CD8-positive, alpha-beta memory T cell (primary cell): Measurements from ENCODE around the gene HDAC9. TPM values are rescaled to one million over a fixed set of nuclear protein-coding genes. Genes with fewer than 3 reads are reported as not detected.
A peak's percentile ranks its signal among the peaks of the same experiment; 100 is the strongest.

Source experiments
- CTCF ChIA-PET: fragments of 350-600 bp; sonication (Branson Sonifier 250); formaldehyde crosslinking; loops from one replicate; lab custom pipeline; 2021; ENCODE audit warnings: antibody characterized with exemption; lab: Charles Lee
- POLR2A ChIA-PET: fragments of 350-600 bp; sonication (Branson Sonifier 250); formaldehyde crosslinking; loops from one replicate; lab custom pipeline; 2021; ENCODE audit warnings: antibody characterized with exemption; lab: Charles Lee
- DNase-seq, 5 donors: peaks; one replicate each; pipeline versions ENCODE4 v3.0.0 to v3.0.0-alpha.2; 2020 to 2022; ENCODE audit warnings: mixed read lengths in 1 of 5
- H3K27ac ChIP-seq: one replicate; pipeline ENCODE4 v1.7.0; 2013; ENCODE audit warnings: low read depth, mild to moderate bottlenecking, low read length, moderate library complexity
- H3K27me3 ChIP-seq: 2 replicates; pipeline ENCODE4 v1.7.0; 2013; ENCODE audit warnings: low read length, mild to moderate bottlenecking; ENCODE audit not compliant: insufficient read depth, poor library complexity, severe bottlenecking
- H3K36me3 ChIP-seq: 2 replicates; pipeline ENCODE4 v1.7.0; 2013; ENCODE audit warnings: mild to moderate bottlenecking, low read length, moderate library complexity; ENCODE audit not compliant: insufficient read depth
- H3K4me1 ChIP-seq: 2 replicates; pipeline ENCODE4 v1.7.0; 2013; ENCODE audit warnings: mild to moderate bottlenecking, low read length, moderate library complexity; ENCODE audit not compliant: insufficient read depth
- H3K4me3 ChIP-seq: 2 replicates; pipeline ENCODE4 v1.7.0; 2013; ENCODE audit warnings: mild to moderate bottlenecking, low read length
- H3K9me3 ChIP-seq: 2 replicates; pipeline ENCODE4 v1.7.0; 2013; ENCODE audit warnings: mild to moderate bottlenecking, low read length
- H3K27ac Mint-ChIP-seq, 8 donors: one replicate each; pipeline ENCODE4 v1.8.0; 2020 to 2021; ENCODE audit warnings: mixed read lengths in 8 of 8, mild to moderate bottlenecking in 6 of 8, inconsistent platforms in 3 of 8, moderate library complexity in 3 of 8
- H3K27me3 Mint-ChIP-seq, 2 donors: one replicate each; pipeline ENCODE4 v1.8.0; 2020 to 2021; ENCODE audit warnings: mixed read lengths in 2 of 2, mild to moderate bottlenecking in 1 of 2, moderate library complexity in 1 of 2
- H3K36me3 Mint-ChIP-seq, 3 donors: one replicate each; pipeline ENCODE4 v1.8.0; 2020 to 2021; ENCODE audit warnings: mixed read lengths in 3 of 3, inconsistent platforms in 1 of 3, mild to moderate bottlenecking in 1 of 3
- H3K4me1 Mint-ChIP-seq, 3 donors: one replicate each; pipeline ENCODE4 v1.8.0; 2020 to 2021; ENCODE audit warnings: mixed read lengths in 3 of 3, inconsistent platforms in 1 of 3, mild to moderate bottlenecking in 1 of 3
- H3K4me3 Mint-ChIP-seq, 7 donors: one replicate each; pipeline ENCODE4 v1.8.0; 2020 to 2021; ENCODE audit warnings: mixed read lengths in 7 of 7, mild to moderate bottlenecking in 6 of 7, moderate library complexity in 4 of 7, inconsistent platforms in 2 of 7
- H3K9me3 Mint-ChIP-seq, 5 donors: one replicate each; pipeline ENCODE4 v1.8.0; 2020 to 2022; ENCODE audit warnings: mixed read lengths in 5 of 5, mild to moderate bottlenecking in 3 of 5, moderate library complexity in 2 of 5, inconsistent platforms in 1 of 5
- polyA plus RNA-seq: library from polyadenylated mRNA; unstranded; fragments of 300-500 nt; fragmentation: Illumina TruSeq; gene quantifications from one replicate; pipeline ENCODE4 v1.2.3, GENCODE V29; 2021
- total RNA-seq, 2 experiments: library from RNA; stranded (reverse); gene quantifications; one replicate each; pipeline ENCODE4 v1.2.3, GENCODE V29; 2021

The HDAC9 gene
- total and polyA plus RNA-seq, 3 experiments from 2014 or later, result 2.5 to 5.0 (median 3.2) TPM

DNA sequence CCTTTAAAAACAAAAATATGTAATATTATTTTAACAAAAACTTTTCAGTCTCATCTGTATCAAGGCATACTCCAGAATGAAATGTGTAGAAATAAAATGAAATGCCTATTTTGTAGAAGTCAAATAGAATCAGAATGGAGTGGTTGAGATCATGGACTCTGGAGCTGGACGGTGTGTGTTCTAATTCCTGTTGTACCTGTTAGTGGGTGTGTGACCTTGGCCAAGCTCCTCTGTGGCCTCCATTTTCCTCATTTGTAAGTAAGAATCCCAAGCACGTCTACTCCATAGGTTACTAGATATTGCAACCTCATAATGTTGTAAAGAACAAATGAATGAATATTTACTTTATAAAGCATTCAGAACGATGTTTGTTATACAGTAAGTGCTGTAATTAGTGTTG, 74.9 kb downstream of the HDAC9 start:
- no peak for DNase-seq
- Mint-ChIP-seq H3K4me3 (no peak overlapping the region), H3K36me3 (no peaks in the 10 kb centered on the region), H3K9me3 (no peaks in the 10 kb centered on the region), H3K27me3 (no peaks in the 10 kb centered on the region), H3K4me1 (no peaks in the 10 kb centered on the region), H3K27ac (no peak overlapping the region)
- ChIA-PET CTCF (no interaction called here), POLR2A (no interaction called here)
- H3K27me3 ChIP-seq, result no peaks in the 10 kb centered on the region
- no peak overlapping the region for H3K27ac ChIP-seq
- no peaks in the 10 kb centered on the region for H3K36me3 ChIP-seq
- H3K4me3 ChIP-seq, result no peak overlapping the region
- H3K4me1 ChIP-seq, result no peaks in the 10 kb centered on the region
- no peaks in the 10 kb centered on the region for H3K9me3 ChIP-seq

DNA sequence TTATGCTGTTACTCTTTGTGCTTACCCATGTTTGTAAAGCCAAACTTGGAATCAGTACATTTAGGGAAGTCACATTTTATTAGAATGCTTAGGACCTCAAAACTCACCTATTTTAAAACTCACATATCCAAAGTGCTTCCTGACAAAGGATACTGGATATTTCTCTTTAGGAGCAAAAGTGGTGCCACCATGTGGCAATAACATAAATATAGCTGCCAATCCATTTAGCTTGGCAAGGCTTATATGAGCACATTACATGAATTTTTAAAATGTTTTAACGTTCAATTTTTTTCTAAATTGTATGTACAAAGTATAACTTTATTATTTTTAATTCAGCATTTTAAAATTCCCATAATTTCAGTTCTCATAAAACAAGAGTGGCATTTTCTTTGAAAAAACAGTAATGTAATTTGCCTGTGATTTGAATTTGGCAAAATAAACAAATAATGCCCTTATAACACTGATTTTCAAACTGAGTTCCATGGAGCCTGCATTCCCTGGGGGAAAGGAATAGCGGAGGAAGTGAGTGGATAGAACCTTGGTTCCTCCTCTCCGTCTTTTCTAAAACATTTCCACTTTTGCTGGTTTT, 75.4 kb downstream of the HDAC9 start:
- H3K36me3 ChIP-seq, result no peaks in the 10 kb centered on the region
- no peak for DNase-seq
- H3K27me3 ChIP-seq, result no peaks in the 10 kb centered on the region
- ChIA-PET CTCF (no interaction called here), POLR2A (no interaction called here)
- H3K4me3 ChIP-seq, result no peak overlapping the region
- no peak overlapping the region for H3K4me3 Mint-ChIP-seq
- no peaks in the 10 kb centered on the region for H3K4me1 ChIP-seq
- no peaks in the 10 kb centered on the region for H3K9me3 ChIP-seq
- H3K27me3 Mint-ChIP-seq, result no peaks in the 10 kb centered on the region
- no peak overlapping the region for H3K27ac Mint-ChIP-seq
- H3K4me1 Mint-ChIP-seq, result no peaks in the 10 kb centered on the region
- H3K27ac ChIP-seq, result no peak overlapping the region
- H3K9me3 Mint-ChIP-seq, result no peaks in the 10 kb centered on the region
- H3K36me3 Mint-ChIP-seq, result no peaks in the 10 kb centered on the region

DNA sequence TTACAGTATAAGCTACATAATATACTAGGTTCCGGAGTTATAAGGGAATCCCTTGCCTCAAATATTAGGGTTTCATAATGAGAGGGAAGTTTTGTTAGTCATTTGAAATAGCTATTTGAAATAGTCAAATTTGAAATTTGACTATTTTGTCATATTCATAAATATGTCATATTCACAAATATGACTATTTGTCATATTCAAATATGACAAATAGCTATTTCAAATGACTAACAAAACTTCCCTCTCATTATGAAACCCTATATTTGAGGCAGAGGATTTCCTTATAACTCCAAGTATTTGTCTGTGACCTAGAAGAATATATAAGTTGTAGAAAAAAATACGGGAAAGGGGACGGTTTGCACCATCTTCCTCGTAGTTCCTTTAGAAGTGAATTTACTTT, 76.6 kb downstream of the HDAC9 start:
- POLR2A ChIA-PET, result no interaction called here
- CTCF ChIA-PET, result no interaction called here

DNA sequence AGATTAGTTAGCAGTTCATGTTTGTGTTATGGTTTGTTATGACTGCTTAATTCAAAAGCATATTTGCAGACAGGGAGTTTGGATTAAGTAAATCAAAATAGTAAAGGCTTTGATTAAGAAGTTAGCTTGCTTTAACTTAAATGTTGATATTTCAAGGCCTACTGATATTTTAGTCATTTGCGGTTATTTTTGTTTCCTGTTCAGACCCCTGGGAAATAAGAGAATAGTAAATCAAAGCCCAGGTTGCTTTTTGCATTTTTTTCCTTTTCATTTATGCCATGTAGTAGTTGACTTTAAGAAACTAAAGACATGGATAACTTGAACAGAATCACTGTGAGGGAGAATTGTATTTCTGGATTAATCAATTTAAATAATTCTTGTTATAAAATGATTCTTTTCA, 77.3 kb downstream of the HDAC9 start:
- DNase-seq, result no peak
- H3K4me1 Mint-ChIP-seq, result peaks cover 0 to 3% (median 0%) of the 10 kb centered on the region in 3 donors
- H3K9me3 ChIP-seq, result no peaks in the 10 kb centered on the region
- H3K27ac Mint-ChIP-seq, result no peak overlapping the region
- no peak overlapping the region for H3K4me3 ChIP-seq
- ChIA-PET CTCF (no interaction called here), POLR2A (no interaction called here)
- H3K36me3 Mint-ChIP-seq, result no peaks in the 10 kb centered on the region
- no peaks in the 10 kb centered on the region for H3K27me3 Mint-ChIP-seq
- no peaks in the 10 kb centered on the region for H3K4me1 ChIP-seq
- no peak overlapping the region for H3K27ac ChIP-seq
- no peaks in the 10 kb centered on the region for H3K36me3 ChIP-seq
- H3K27me3 ChIP-seq, result no peaks in the 10 kb centered on the region
- H3K4me3 Mint-ChIP-seq, result no peak overlapping the region
- no peaks in the 10 kb centered on the region for H3K9me3 Mint-ChIP-seq

More for the DNA sequence above, 76.6 kb downstream of the HDAC9 start:
- Mint-ChIP-seq H3K27ac (no peak overlapping the region), H3K4me1 (peaks cover 0 to under 1% (median 0%) of the 10 kb centered on the region in 3 donors), H3K4me3 (no peak overlapping the region), H3K27me3 (no peaks in the 10 kb centered on the region), H3K36me3 (no peaks in the 10 kb centered on the region), H3K9me3 (no peaks in the 10 kb centered on the region)
- Histone ChIP-seq H3K27ac (no peak overlapping the region), H3K4me3 (no peak overlapping the region), H3K27me3 (no peaks in the 10 kb centered on the region), H3K9me3 (no peaks in the 10 kb centered on the region), H3K4me1 (no peaks in the 10 kb centered on the region), H3K36me3 (no peaks in the 10 kb centered on the region)
- no peak for DNase-seq

DNA sequence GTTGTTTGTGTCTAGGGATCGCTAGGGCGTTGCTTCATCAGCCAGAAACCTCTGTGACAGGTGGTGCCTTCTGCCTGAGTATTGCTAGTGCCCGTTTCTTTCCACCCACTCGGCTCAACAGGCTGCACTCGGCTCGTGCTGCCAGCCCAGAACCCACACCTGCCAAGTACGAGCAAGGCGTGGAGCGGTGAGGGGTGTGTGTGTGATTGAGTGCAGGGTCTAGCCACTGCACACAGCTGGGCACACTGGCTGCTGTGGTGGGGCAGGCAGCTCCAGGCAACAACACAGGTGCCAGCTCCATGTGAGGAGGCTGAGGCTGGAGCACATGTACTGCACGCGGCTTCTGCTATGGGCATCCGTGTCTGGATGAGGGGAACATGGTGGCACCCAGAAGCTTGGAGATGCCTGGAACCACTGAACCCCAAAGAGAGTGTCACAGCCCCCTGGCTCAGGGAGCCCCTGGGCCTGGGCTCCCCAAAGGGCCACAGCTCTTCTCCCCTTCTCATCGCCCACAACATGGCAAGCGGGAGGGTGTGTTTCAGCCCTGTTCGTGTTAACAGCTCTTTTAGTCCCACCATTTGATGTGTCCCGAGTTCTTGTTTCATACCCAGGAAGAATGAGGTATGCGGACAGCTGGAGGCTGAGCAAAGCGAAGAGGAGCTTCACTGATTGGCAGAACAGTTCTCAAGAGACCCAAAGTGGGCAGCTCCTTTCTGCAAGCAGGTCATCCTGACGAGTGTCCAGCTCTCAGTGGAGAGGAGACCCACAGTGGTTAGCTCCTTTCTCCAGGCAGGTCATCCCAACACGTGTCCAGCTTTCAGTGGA, 78.1 kb downstream of the HDAC9 start:
- Histone ChIP-seq H3K36me3 (no peaks in the 10 kb centered on the region), H3K9me3 (no peaks in the 10 kb centered on the region), H3K4me3 (no peak overlapping the region), H3K4me1 (no peaks in the 10 kb centered on the region), H3K27ac (no peak overlapping the region), H3K27me3 (no peaks in the 10 kb centered on the region)
- Mint-ChIP-seq H3K9me3 (no peaks in the 10 kb centered on the region), H3K4me3 (no peak overlapping the region), H3K27ac (no peak overlapping the region), H3K27me3 (no peaks in the 10 kb centered on the region), H3K36me3 (no peaks in the 10 kb centered on the region), H3K4me1 (peaks cover 0 to 3% (median 0%) of the 10 kb centered on the region in 3 donors)
- DNase-seq, result no peak
- CTCF ChIA-PET, result no interaction called here
- POLR2A ChIA-PET, result no interaction called here

DNA sequence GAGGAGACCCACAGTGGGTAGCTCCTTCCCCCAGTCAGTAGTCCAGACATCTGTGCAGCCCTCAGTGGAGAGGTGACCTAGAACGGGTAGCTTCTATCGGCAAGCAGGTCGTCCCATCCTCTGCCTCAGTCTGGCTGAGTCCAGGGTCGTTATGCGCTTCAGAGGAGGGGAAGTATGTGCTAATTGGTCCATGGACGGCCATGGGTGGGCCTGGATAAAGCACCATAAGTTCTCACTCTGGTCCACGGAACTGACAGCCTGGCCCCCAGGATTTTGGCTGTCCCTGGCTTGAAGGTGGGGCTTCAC, 78.6 kb downstream of the HDAC9 start:
- Mint-ChIP-seq H3K4me3 (no peak overlapping the region), H3K27ac (no peak overlapping the region), H3K36me3 (no peaks in the 10 kb centered on the region), H3K9me3 (no peaks in the 10 kb centered on the region), H3K4me1 (peaks cover 0 to 3% (median 0%) of the 10 kb centered on the region in 3 donors), H3K27me3 (no peaks in the 10 kb centered on the region)
- no peaks in the 10 kb centered on the region for H3K9me3 ChIP-seq
- CTCF ChIA-PET, result no interaction called here
- H3K27ac ChIP-seq, result no peak overlapping the region
- H3K36me3 ChIP-seq, result no peaks in the 10 kb centered on the region
- DNase-seq, result no peak
- H3K4me1 ChIP-seq, result no peaks in the 10 kb centered on the region
- POLR2A ChIA-PET, result no interaction called here
- no peaks in the 10 kb centered on the region for H3K27me3 ChIP-seq
- H3K4me3 ChIP-seq, result no peak overlapping the region

DNA sequence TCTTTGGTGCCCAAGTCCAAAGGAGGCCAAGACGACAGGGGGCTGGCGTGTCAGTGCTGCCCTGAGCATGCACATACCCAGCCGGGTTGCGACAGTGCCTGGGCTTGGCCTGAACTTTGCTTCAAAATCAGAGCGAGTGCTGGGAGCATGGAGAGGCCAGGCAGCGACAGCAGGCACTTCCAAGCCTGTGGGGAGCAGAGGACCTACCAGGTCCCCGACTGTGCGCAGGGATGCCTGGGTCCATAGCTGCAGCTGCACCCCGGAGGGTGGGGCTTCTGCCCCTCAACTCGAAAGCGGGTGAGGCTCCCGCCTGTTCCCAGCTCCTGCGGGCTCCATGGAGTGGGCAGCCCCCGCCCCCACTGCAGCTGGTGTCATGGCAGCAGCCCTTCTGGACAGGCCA, 79.1 kb downstream of the HDAC9 start:
- no peak overlapping the region for H3K27ac Mint-ChIP-seq
- no peaks in the 10 kb centered on the region for H3K27me3 Mint-ChIP-seq
- peaks cover 0 to 3% (median 0%) of the 10 kb centered on the region in 3 donors for H3K4me1 Mint-ChIP-seq
- Histone ChIP-seq H3K27me3 (no peaks in the 10 kb centered on the region), H3K4me3 (no peak overlapping the region), H3K36me3 (no peaks in the 10 kb centered on the region), H3K4me1 (no peaks in the 10 kb centered on the region), H3K27ac (no peak overlapping the region), H3K9me3 (no peaks in the 10 kb centered on the region)
- H3K4me3 Mint-ChIP-seq, result no peak overlapping the region
- POLR2A ChIA-PET, result no interaction called here
- H3K36me3 Mint-ChIP-seq, result no peaks in the 10 kb centered on the region
- no peak for DNase-seq
- CTCF ChIA-PET, result no interaction called here
- no peaks in the 10 kb centered on the region for H3K9me3 Mint-ChIP-seq

DNA sequence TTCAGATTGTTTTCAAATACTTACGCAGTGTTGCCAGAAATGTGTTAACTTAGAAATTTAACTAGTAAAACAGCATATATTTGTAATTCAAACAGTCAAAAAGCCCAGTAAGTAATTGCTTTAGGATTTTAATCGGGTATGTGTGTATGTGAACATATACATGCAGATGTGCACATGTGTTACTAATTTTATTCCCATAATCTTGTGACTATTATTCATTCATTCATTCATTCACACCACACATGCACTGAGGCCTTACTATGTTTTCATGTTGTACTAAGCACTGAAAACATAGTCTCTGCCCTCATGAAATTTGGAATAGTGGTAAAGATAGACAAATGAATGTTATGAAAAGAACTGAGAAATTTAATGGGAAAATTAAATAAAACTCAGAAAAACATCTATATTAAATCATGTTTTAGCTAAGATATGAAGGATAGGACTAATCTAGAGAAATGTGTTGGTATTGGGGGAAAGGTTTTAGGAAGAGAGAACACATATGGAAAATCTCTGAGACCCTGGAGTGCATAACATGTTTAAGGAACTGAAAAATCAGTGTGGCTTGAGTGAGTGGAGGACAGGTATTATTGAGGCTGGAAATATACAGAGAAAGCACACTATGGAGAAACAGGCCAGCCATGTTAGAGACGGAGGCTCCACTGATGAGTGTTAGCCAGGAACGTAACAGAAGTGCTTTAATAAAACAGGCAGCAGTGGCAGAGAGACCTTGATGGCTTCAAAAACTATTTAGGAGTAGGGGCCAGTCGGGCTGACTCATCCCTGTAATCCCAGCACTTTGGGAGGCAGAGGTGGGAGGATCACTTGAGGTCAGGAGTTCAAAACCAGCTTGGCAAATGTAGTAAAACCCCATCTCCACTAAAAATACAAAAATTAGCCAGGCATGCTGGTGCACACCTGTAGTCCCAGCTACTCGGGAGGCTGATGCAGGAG, 80.3 kb downstream of the HDAC9 start:
- CTCF ChIA-PET, result no interaction called here
- Histone ChIP-seq H3K4me1 (no peaks in the 10 kb centered on the region), H3K27me3 (no peaks in the 10 kb centered on the region), H3K36me3 (no peaks in the 10 kb centered on the region), H3K27ac (no peak overlapping the region), H3K9me3 (no peaks in the 10 kb centered on the region), H3K4me3 (no peak overlapping the region)
- no peak overlapping the region for H3K4me3 Mint-ChIP-seq
- no peaks in the 10 kb centered on the region for H3K9me3 Mint-ChIP-seq
- peaks cover 0 to 3% (median 0%) of the 10 kb centered on the region in 3 donors for H3K4me1 Mint-ChIP-seq
- H3K27ac Mint-ChIP-seq, result peak overlapping the region in 1 of 8 donors; percentile 36
- no peaks in the 10 kb centered on the region for H3K27me3 Mint-ChIP-seq
- DNase-seq, result no peak
- no peaks in the 10 kb centered on the region for H3K36me3 Mint-ChIP-seq
- POLR2A ChIA-PET, result no interaction called here
